Activated effector memory CD4-positive, alpha-beta T cell treated with anti-CD3 and anti-CD28 coated beads, Interleukin-2, amount 50 U/mL, for 16 hours (primary cell): ENCODE data around the gene POMC.
"Not testable (repeated sequence)": the region's sequence is repeated elsewhere in the genome, so short reads cannot be mapped to it uniquely, and the experiment has no call there.

Experiments
- DNase-seq: peaks from one replicate; pipeline ENCODE4 v3.0.0-alpha.2; 2020

The POMC gene

DNA sequence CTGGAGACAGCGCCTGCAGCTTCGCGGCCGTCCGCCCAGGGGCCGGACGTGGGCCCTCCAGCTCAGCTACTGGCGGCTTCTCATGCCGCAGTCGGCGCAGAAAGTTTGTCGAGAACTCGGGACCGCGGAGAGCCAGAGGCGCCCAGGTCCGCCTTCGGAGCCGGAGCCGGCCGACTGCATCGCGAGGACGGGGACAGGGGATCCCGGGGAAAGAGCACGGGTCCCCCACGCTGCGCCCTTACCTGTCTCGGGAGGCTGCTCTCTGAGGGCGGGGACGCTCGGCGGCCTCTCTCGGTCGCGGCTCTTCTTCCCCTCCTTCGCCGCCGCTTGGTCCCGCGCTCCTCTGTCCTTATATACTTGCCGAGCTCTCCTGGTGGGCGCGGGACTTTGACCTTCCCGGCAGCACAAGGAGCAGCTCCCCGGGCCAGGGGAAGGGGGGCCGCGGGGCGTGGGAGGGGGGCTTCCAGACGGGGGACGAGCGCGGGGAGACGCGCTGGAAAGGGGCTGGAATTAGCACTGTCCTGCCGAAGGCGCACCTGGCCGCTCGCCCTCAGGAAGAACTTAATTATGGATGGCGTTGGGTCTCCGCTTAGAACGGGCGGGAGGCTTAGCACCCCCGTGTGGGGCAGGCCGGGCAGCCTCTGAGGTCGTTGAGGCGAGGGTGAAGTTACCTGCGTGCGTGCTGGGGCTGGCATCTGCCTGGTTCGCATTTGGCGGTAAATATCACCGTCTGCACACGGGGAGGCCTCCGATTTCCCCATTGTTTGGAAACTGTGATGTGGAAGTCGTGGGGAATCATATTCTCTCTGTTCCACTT is at the start of gene POMC:
Gene POMC, minus strand, starts transcription at position 325 of the 817 bp plus-strand sequence. CDS start 3,808 bp downstream, outside the sequence.
- DNase-seq = peak; percentile 69

GRCh38 chr2:25218100-25218499 is 49.7 kb upstream of the POMC start:
- DNase-seq = no peak

GRCh38 chr2:25215948-25216679 is 47.7 kb upstream of the POMC start:
- peak; percentile 94 for DNase-seq

DNA sequence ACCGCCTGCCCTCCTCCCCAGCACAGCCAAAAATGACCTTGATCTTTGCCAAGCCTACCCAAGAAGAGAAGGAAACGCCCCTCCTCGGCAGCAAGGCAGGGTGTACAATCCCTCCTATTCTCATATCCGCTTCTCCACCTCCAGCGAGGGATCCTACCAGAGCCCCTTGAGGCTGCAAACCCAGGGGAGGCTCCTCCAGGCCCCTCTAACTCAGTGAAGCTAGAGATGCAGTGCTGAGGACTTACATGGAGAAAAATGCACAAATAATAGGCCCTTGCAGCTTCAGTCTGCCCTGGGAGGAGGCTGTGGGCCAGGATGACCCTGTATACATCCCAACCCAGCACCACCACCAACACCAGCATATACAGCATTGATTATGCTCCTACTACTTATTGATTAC is 46.9 kb upstream of the POMC start:
- no peak for DNase-seq

- peak; percentile 61 for DNase-seq
These were observed 44.8 kb upstream of the POMC start for GRCh38 chr2:25213229-25213628.

GRCh38 chr2:25210923-25211322 is 42.5 kb upstream of the POMC start:
- not testable (repeated sequence) for DNase-seq

DNA sequence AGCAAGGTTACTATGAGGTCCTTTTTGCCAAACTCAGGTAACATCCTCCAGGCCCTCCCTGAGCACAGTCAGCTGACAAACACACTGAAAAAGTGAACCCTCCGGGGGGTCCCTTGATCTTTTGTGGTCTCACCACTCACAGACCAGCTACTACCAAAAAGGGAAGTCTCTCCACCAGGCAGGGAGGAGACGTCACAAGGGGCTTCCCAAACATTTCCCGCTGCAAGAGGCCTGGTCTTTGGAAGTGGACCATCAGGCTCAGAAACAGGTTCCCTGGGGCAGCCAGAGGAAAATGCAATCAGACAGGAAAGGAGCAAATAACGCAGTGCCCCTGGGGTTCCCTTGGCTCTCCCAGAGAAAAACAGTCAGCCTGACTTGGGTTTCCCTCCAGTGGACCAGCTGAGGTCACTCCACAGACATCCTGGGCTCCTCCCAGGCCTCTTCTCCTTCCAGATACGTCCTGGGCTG is 38.7 kb upstream of the POMC start:
- no peak for DNase-seq

DNA sequence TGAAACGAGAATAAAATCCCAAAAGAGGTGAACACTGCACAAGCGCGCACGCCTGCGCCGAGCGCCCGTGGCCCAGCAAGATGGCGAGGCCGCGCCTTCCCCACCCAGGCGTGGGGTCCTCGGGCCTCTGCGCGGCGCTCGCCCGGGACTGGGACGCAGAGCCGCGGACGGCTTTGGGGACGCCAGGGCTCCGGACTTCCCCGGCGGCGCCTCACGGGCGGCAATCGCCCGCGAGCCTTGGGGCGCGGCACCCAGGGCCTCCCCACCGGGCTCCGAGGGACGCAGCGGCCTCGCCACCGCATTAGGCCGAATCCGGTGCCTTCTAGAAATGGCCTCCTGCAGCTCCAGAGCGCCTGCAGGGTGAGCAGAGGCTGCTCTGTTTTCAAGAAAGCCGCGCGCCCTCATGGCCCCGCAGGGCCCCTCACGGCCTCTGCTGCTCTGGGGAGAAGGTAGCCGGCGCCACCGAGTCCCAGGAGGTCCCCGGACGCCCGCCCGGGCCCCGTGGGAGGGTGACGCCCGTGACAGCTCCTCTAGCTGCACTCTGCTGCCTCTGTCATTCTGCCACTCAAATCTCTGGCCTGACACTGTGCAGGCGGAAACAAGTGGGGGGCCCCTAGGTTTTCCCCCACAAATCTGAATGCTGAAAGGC is 35.9 kb upstream of the POMC start:
- no peak for DNase-seq

GRCh38 chr2:25202275-25202674 is 33.9 kb upstream of the POMC start:
- no peak for DNase-seq

DNA sequence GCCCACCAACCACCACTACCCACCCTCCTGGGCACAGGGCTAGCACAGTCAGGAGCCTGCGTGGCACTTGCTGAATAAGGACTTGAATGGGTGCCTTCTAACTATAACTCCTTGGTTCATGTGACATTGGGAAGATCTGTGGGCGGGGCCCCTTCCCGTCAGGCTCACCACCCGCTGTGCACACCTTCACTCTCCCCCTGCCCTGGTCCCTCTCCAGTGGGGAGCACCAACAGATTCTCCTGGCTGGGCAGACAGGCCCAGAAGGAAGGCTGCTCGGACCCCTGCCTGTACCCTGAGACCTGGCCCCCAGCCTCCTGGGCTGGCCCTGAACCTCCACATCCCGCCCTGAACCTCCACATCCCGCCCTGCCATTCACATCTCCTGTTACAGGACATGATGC is 33.4 kb upstream of the POMC start:
- no peak for DNase-seq

- no peak for DNase-seq
These were observed 32.9 kb upstream of the POMC start for GRCh38 chr2:25201265-25201664.

DNA sequence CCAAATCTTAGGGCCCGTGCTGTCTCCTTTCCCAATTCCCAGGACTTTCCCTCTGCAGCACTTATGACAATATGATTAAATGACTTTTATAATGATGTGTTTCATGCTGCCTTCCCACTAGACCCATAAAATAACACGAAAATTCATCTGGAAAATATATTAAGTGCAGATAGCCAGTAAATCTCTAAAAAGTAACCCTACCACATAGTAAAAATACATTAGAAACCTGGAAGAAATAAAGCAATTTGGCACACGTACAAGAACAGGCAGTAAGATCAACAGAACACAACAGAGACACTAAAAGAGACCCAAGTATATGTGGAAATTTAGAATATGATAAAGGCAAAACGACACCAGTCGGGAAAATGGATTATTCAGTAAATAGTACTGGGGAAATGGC is 30.2 kb upstream of the POMC start:
- DNase-seq = no peak

DNA sequence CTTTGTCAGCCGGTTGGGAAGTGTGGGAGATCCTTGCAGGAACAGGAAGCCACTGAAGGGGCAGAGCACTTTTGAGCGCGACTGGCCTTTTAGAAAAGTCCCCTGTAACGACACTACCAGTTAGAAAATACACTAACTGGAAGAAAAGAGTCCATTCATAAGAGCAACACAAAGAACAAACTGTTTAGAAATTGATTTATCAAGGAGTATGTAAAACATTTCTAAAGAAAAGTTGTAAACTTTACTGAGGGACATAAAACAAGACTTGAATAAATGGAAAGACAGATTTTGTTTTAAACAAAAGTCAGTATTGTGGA is 29.8 kb upstream of the POMC start:
- no peak for DNase-seq

- DNase-seq = no peak
These were observed 29.2 kb upstream of the POMC start for GRCh38 chr2:25197336-25198208.

- no peak for DNase-seq
These were observed 26.3 kb upstream of the POMC start for GRCh38 chr2:25194576-25195122.

GRCh38 chr2:25190536-25190935 is 22.2 kb upstream of the POMC start:
- DNase-seq = peak; percentile 21

GRCh38 chr2:25188405-25188804 is 20.0 kb upstream of the POMC start:
- DNase-seq = no peak

DNA sequence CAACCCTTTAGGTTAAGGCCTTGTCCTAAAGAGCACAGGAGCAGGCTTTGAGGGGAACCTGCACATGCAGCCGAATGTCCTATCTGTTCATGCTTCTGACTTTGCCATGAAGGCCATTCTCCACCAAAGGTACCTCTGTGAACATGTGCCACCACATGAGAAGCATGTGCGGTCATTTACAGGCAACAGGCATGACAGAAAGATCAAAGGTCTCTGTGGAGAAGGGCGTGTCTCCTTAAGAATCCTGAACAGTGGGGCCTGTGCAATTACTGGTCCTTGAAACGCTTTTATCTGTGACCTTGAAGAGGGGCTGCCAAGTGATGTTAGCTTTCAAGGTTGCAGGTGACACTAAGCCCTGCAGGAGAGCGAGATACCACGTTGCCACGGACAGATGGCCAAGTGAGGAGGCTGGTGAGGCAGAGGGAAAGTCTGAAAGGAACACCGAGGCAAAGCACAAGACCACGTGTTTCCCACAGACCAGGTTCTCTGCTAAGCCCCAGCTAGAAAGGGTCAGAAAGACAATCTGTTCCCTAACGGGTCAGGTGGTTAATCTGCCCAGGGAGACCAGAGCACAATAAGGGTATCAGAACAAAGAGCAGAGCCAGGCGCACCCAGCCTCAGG is 19.5 kb upstream of the POMC start:
- DNase-seq = no peak

DNA sequence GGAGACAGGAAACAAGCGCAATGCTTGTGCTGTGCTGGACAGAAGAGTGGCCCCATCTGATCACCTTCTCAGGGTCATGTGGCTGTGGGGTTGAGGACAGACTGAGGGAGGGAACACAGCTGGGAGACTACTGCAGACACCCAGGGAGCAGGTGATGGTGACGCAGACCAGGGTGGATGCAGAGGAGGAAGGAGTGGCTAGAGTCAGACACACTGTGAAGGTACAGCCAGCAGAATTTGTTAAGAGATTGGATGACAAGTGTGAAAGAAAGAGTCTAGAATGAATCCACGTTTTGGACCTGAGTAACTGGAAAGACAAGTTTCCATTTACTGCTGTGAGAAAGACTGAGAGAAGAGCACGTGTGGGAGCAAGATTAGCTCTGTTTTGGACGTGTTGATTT is 15.9 kb upstream of the POMC start:
- no peak for DNase-seq

GRCh38 chr2:25178976-25179375 is 10.6 kb upstream of the POMC start:
- DNase-seq = no peak

GRCh38 chr2:25177211-25177611 is 8.8 kb upstream of the POMC start:
- DNase-seq = no peak

DNA sequence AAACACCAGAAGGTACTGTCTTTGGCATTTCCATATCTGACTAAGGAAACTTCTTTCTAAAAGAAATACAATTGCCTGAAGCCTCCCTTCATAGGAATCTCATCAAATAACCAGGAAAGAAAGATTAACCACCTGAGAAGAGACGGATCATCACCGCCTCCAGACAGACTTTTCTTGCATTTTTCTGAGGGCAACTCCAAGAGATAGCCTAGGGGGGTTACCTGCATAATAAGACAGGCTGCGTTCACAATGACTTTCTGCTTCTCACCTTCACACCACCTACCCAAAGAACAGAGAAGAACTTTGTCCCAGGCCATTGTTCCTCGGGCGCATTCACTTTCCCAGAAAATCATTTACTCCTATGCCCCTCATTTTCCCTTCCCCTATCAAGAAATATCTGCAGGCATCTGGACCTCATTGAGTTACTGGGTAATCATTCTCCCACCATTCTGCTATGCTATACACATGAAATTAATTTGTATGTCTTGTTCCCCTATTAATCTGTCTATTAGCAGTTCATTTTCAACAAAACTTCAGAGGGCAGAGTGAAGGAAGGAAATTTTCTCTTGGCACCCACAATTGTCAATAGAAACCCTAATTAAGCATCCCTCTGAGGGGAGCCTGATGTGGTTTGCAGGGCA is 8.3 kb upstream of the POMC start:
- DNase-seq = no peak
